CD4-positive, alpha-beta T cell (primary cell): ENCODE data around the gene TAOK3. TPM values are rescaled to one million over a fixed set of nuclear protein-coding genes. Genes with fewer than 3 reads are reported as not detected.

Source experiments
- ATAC-seq: fragments of 200-7000 bp; cut with Tn5 transposase; one replicate; pipeline ENCODE4 v1.10.0; 2022; ENCODE audit warnings: mild to moderate bottlenecking; ENCODE audit not compliant: poor library complexity
- CTCF ChIA-PET: fragments of 350-600 bp; sonication (Branson Sonifier 250); formaldehyde crosslinking; loops from one replicate; lab custom pipeline; 2021; ENCODE audit warnings: antibody characterized with exemption, inconsistent platforms; lab: Charles Lee
- POLR2A ChIA-PET: fragments of 350-600 bp; sonication (Branson Sonifier 250); formaldehyde crosslinking; loops from one replicate; lab custom pipeline; 2021; ENCODE audit warnings: antibody characterized with exemption, inconsistent platforms; lab: Charles Lee
- DNase-seq, 14 experiments: peaks; one replicate each; pipeline ENCODE4 v3.0.0-alpha.2; 2013 to 2020; ENCODE audit warnings: mixed read lengths in 2 of 14
- H3K27ac ChIP-seq, 2 donors: one replicate each; pipeline versions ENCODE4 v1.5.1 to v1.7.0; 2013; ENCODE audit warnings: low read length in 2 of 2, low read depth in 1 of 2, mild to moderate bottlenecking in 1 of 2
- H3K27me3 ChIP-seq, 2 experiments: 1 replicate in 1 of 2; 2 replicates in 1 of 2; pipeline versions ENCODE4 v1.6.1 to v1.7.0; 2013; ENCODE audit warnings: low read length in 2 of 2, control low read depth in 1 of 2, mild to moderate bottlenecking in 1 of 2, moderate library complexity in 1 of 2; ENCODE audit not compliant: insufficient read depth in 2 of 2, control insufficient read depth in 1 of 2
- H3K36me3 ChIP-seq: one replicate; pipeline ENCODE4 v1.6.1; 2013; ENCODE audit warnings: low read length, control low read depth; ENCODE audit not compliant: insufficient read depth
- H3K4me1 ChIP-seq: one replicate; pipeline ENCODE4 v1.6.1; 2013; ENCODE audit warnings: low read length, control low read depth; ENCODE audit not compliant: insufficient read depth
- H3K4me3 ChIP-seq: one replicate; pipeline ENCODE4 v1.5.1; 2013; ENCODE audit warnings: mild to moderate bottlenecking, low read length, moderate library complexity
- H3K9me3 ChIP-seq, 2 experiments: 1 replicate in 1 of 2; 2 replicates in 1 of 2; pipeline versions ENCODE4 v1.6.1 to v1.7.0; 2013; ENCODE audit warnings: low read length in 2 of 2, mild to moderate bottlenecking in 2 of 2, control low read depth in 1 of 2, moderate library complexity in 1 of 2; ENCODE audit not compliant: control insufficient read depth in 1 of 2, insufficient read depth in 1 of 2
- H3K27ac Mint-ChIP-seq: one replicate; pipeline ENCODE4 v1.8.0; 2020; ENCODE audit warnings: mixed read lengths
- H3K27me3 Mint-ChIP-seq: one replicate; pipeline ENCODE4 v1.8.0; 2021; ENCODE audit warnings: mixed read lengths
- H3K36me3 Mint-ChIP-seq: one replicate; pipeline ENCODE4 v1.8.0; 2021; ENCODE audit warnings: low read depth, mixed read lengths
- H3K4me1 Mint-ChIP-seq: one replicate; pipeline ENCODE4 v1.8.0; 2021; ENCODE audit warnings: low read depth, mixed read lengths
- H3K4me3 Mint-ChIP-seq: one replicate; pipeline ENCODE4 v1.8.0; 2020; ENCODE audit warnings: mild to moderate bottlenecking, mixed read lengths
- H3K9me3 Mint-ChIP-seq: one replicate; pipeline ENCODE4 v1.8.0; 2020; ENCODE audit warnings: mixed read lengths
- CTCF ChIP-seq: fragments of 200-600 bp; IDR thresholded peaks from one replicate; pipeline ENCODE4 v1.8.0; 2022; ENCODE audit warnings: antibody characterized with exemption, mild to moderate bottlenecking
- intact Hi-C, 2 experiments: fragments of 100-400 bp; cut with DNase I in 1 of 2; cut with micrococcal nuclease in 1 of 2; formaldehyde crosslinking; loops; one replicate each; pipeline versions ENCODE4 v1.15.1 to v1.9.0; 2023 to 2025; cut with DNase I, micrococcal nuclease
- total RNA-seq, 174 experiments: library from RNA in 2 of 174; stranded (reverse) in 2 of 174; gene quantifications; one replicate each; pipeline ENCODE4 v1.2.3 and lab custom pipeline; 2021 to 2026

Gene TAOK3
- total RNA-seq, 2 experiments from 2014 or later, result 53.5 to 56.6 TPM

DNA sequence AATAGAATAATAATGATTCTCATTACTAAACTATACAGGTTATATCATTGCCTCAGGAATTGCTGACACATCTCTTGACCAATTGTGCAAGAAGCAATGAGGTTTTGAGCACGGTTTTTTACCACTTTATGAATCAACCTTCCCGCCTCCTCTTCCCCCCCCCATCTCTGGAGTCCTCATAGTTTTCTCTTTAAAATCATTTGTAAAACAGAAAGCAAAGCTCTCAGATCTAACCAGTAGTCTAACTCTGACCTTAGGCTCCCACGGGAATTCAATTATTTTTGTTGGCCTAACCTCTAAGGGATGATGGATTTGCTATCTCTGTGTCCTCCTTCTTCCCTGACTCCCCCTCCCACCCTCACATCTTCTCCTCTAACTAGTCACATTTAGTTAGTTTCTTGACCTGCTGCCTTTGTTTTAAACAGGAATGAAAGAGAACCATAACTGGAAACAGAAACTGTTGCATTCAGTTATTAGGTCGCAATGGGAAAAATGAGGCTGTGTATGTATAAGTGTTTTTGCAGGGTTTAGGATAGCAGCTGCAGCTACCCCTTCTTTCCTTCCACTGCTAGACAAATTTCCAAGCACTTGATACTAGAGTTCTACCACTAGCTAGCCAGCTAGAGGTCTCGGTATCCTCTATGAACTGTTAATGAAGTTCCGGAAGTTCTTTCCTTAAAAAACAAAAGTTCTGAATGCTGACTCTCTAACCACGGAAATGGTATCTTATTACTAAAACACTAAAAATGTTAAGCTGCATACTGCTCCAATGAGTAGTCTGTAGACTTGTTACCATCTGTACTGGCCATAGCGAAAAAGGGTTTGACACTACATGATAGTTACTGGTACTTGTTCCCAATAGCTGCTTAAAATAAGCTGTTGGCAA, 65.4 kb downstream of the TAOK3 start:
- Histone ChIP-seq H3K27me3 (no peaks in the 10 kb centered on the region), H3K4me3 (no peak overlapping the region), H3K27ac (no peak overlapping the region), H3K9me3 (no peaks in the 10 kb centered on the region), H3K4me1 (peaks cover 9% of the 10 kb centered on the region), H3K36me3 (no peaks in the 10 kb centered on the region)
- peak overlapping the region; percentile 31 for H3K4me3 Mint-ChIP-seq
- no peak for TF ChIP-seq CTCF
- H3K9me3 Mint-ChIP-seq, result no peaks in the 10 kb centered on the region
- peaks cover 45% of the 10 kb centered on the region for H3K4me1 Mint-ChIP-seq
- DNase-seq, result peak in 4 of 14 experiments; percentile 13 to 48 (median 26)
- CTCF ChIA-PET, result interaction anchor here (0.9 to 1.0 kb wide), 2 partner anchors 15 to 69 kb away, joined by 3 to 5 read pairs; partner anchors contain the start of gene SUDS3
- no peaks in the 10 kb centered on the region for H3K27me3 Mint-ChIP-seq
- H3K27ac Mint-ChIP-seq, result peak overlapping the region; percentile 21
- POLR2A ChIA-PET, result no interaction called here
- ATAC-seq, result peak; percentile 17
- intact Hi-C loops, result loop anchor here in 1 of 2 experiments (10.0 kb wide), 1 partner anchor 67 kb away; the partner anchor contains the start of genes SUDS3 and TAOK3
- H3K36me3 Mint-ChIP-seq, result peaks cover 4% of the 10 kb centered on the region

GRCh38 chr12:118304093-118304492, 68.6 kb downstream of the TAOK3 start:
- peaks cover 9% of the 10 kb centered on the region for H3K4me1 ChIP-seq
- no peak overlapping the region for H3K27ac ChIP-seq
- H3K4me1 Mint-ChIP-seq, result peaks cover 50% of the 10 kb centered on the region
- H3K36me3 ChIP-seq, result no peaks in the 10 kb centered on the region
- no peaks in the 10 kb centered on the region for H3K9me3 ChIP-seq
- H3K9me3 Mint-ChIP-seq, result no peaks in the 10 kb centered on the region
- no peak for DNase-seq
- ChIA-PET CTCF (no interaction called here), POLR2A (no interaction called here)
- H3K27me3 ChIP-seq, result no peaks in the 10 kb centered on the region
- H3K4me3 ChIP-seq, result no peak overlapping the region
- no peak overlapping the region for H3K27ac Mint-ChIP-seq
- no peaks in the 10 kb centered on the region for H3K27me3 Mint-ChIP-seq
- intact Hi-C loops, result loop anchor here in 1 of 2 experiments (10.0 kb wide), 1 partner anchor 71 kb away; the partner anchor contains the start of genes SUDS3 and TAOK3
- no peak for TF ChIP-seq CTCF
- no peak overlapping the region for H3K4me3 Mint-ChIP-seq
- ATAC-seq, result no peak
- peaks cover 8% of the 10 kb centered on the region for H3K36me3 Mint-ChIP-seq

DNA sequence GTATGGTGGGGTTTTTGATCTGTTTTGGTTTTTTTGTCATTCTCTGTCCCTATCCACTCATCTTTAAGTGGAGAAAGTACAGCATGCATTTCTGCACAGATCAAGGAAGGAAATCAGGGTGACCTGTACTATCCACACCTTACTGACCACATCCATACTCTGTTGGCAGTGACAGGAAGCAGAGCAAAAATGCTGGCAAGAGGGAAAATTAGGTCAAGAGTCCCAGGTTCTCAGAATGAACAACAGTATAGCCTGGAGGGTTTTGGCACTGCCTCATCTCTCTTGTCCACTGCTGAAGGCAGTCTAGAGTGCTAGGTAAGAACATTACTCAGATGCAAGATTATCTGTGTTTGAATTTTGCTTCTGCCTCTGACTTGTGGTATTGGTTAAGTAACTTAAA, 70.7 kb downstream of the TAOK3 start:
- no peak overlapping the region for H3K4me3 ChIP-seq
- H3K36me3 ChIP-seq, result peaks cover 2% of the 10 kb centered on the region
- DNase-seq (no peak), ATAC-seq (no peak)
- POLR2A ChIA-PET, result no interaction called here
- no peak for TF ChIP-seq CTCF
- H3K27ac Mint-ChIP-seq, result no peak overlapping the region
- CTCF ChIA-PET, result no interaction called here
- no peak overlapping the region for H3K27ac ChIP-seq
- H3K9me3 Mint-ChIP-seq, result no peaks in the 10 kb centered on the region
- intact Hi-C loops, result loop anchor here in 1 of 2 experiments (10.0 kb wide), 1 partner anchor 73 kb away; the partner anchor contains the start of genes SUDS3 and TAOK3
- peaks cover 10% of the 10 kb centered on the region for H3K36me3 Mint-ChIP-seq
- H3K4me3 Mint-ChIP-seq, result no peak overlapping the region
- H3K4me1 ChIP-seq, result no peaks in the 10 kb centered on the region
- no peaks in the 10 kb centered on the region for H3K9me3 ChIP-seq
- no peaks in the 10 kb centered on the region for H3K27me3 Mint-ChIP-seq
- H3K4me1 Mint-ChIP-seq, result peaks cover 44% of the 10 kb centered on the region
- H3K27me3 ChIP-seq, result no peaks in the 10 kb centered on the region
